ENCODE results near the gene RELB.
A peak's percentile ranks its signal among the peaks of the same experiment; 100 is the strongest.
"Not testable (repeated sequence)": the region's sequence is repeated elsewhere in the genome, so short reads cannot be mapped to it uniquely, and the experiment has no call there.

RELB gene

GRCh38 chr19:44993926-44994537 is 7.2 kb upstream of the RELB start:
- DNase-seq (ENCODE audit: insufficient read length, low spot score) = no peak
- no peak; the same call in 1 of the 2 replicates for TF ChIP-seq POLR2A (IDR thresholded peaks at IDR 0.05; ENCODE audit: low read depth, low read length)
- no peak for TF ChIP-seq POU2F2 (IDR thresholded peaks at IDR 0.05; ENCODE audit: low read depth, low read length)
- no peak for TF ChIP-seq TAF1 (IDR thresholded peaks at IDR 0.05; ENCODE audit: low read depth, low read length)
- TF ChIP-seq POLR2AphosphoS5 (IDR thresholded peaks at IDR 0.05; ENCODE audit: low read depth, low read length) = no peak
- no peak for TF ChIP-seq PAX5 (IDR thresholded peaks at IDR 0.05; ENCODE audit: insufficient read depth, low read length, severe bottlenecking)
- no peak for TF ChIP-seq SPI1 (IDR thresholded peaks at IDR 0.05; ENCODE audit: low read depth, low read length)
- no peak for FAIRE-seq

GRCh38 chr19:44998025-44998424 is 3.2 kb upstream of the RELB start:
- TF ChIP-seq PAX5 (IDR thresholded peaks at IDR 0.05; ENCODE audit: insufficient read depth, low read length, severe bottlenecking) = no peak
- TF ChIP-seq POLR2A (IDR thresholded peaks at IDR 0.05; ENCODE audit: low read depth, low read length) = no peak
- no peak for TF ChIP-seq SPI1 (IDR thresholded peaks at IDR 0.05; ENCODE audit: low read depth, low read length)
- TF ChIP-seq TAF1 (IDR thresholded peaks at IDR 0.05; ENCODE audit: low read depth, low read length) = no peak
- TF ChIP-seq POLR2AphosphoS5 (IDR thresholded peaks at IDR 0.05; ENCODE audit: low read depth, low read length) = no peak
- no peak for TF ChIP-seq POU2F2 (IDR thresholded peaks at IDR 0.05; ENCODE audit: low read depth, low read length)
- DNase-seq (ENCODE audit: insufficient read length, low spot score) (no peak), FAIRE-seq (peak; percentile 73)

GRCh38 chr19:44999131-44999925 is 1.9 kb upstream of the RELB start:
- FAIRE-seq = peak; percentile 51
- DNase-seq (ENCODE audit: insufficient read length, low spot score) = not testable (repeated sequence)

GRCh38 chr19:45000665-45001064 is 599 bp upstream of the RELB start:
- not testable (repeated sequence) for FAIRE-seq; DNase-seq (ENCODE audit: insufficient read length, low spot score)

- TF ChIP-seq SPI1 (IDR thresholded peaks at IDR 0.05; ENCODE audit: low read depth, low read length) (no peak), POLR2AphosphoS5 (IDR thresholded peaks at IDR 0.05; ENCODE audit: low read depth, low read length) (no peak), POU2F2 (IDR thresholded peaks at IDR 0.05; ENCODE audit: low read depth, low read length) (no peak), PAX5 (IDR thresholded peaks at IDR 0.05; ENCODE audit: insufficient read depth, low read length, severe bottlenecking) (no peak), POLR2A (IDR thresholded peaks at IDR 0.05; ENCODE audit: low read depth, low read length) (no peak), TAF1 (IDR thresholded peaks at IDR 0.05; ENCODE audit: low read depth, low read length) (no peak)
- FAIRE-seq (no peak), DNase-seq (ENCODE audit: insufficient read length, low spot score) (no peak)
Measured at GRCh38 chr19:45003485-45003884, 2.2 kb downstream of the RELB start.

- TF ChIP-seq POLR2A (IDR thresholded peaks at IDR 0.05; ENCODE audit: low read depth, low read length) = no peak
- TF ChIP-seq TAF1 (IDR thresholded peaks at IDR 0.05; ENCODE audit: low read depth, low read length) = no peak
- no peak for TF ChIP-seq POU2F2 (IDR thresholded peaks at IDR 0.05; ENCODE audit: low read depth, low read length)
- TF ChIP-seq SPI1 (IDR thresholded peaks at IDR 0.05; ENCODE audit: low read depth, low read length) = no peak
- no peak for TF ChIP-seq POLR2AphosphoS5 (IDR thresholded peaks at IDR 0.05; ENCODE audit: low read depth, low read length)
- TF ChIP-seq PAX5 (IDR thresholded peaks at IDR 0.05; ENCODE audit: insufficient read depth, low read length, severe bottlenecking) = no peak
Measured at GRCh38 chr19:45005787-45006186, 4.5 kb downstream of the RELB start.

GRCh38 chr19:45008552-45008951 is 7.3 kb downstream of the RELB start:
- FAIRE-seq = no peak
- DNase-seq (ENCODE audit: insufficient read length, low spot score) = no peak
- peak; percentile 18; the same call in 1 of the 2 replicates for TF ChIP-seq POLR2AphosphoS5 (IDR thresholded peaks at IDR 0.05; ENCODE audit: low read depth, low read length)
- TF ChIP-seq POLR2A (IDR thresholded peaks at IDR 0.05; ENCODE audit: low read depth, low read length) = no peak

More at GRCh38 chr19:45005787-45006186, 4.5 kb downstream of the RELB start:
- no peak for FAIRE-seq
- DNase-seq (ENCODE audit: insufficient read length, low spot score) = no peak

GRCh38 chr19:45009625-45010255 is 8.5 kb downstream of the RELB start:
- FAIRE-seq = no peak
- no peak for DNase-seq (ENCODE audit: insufficient read length, low spot score)
- TF ChIP-seq POU2F2 (IDR thresholded peaks at IDR 0.05; ENCODE audit: low read depth, low read length) (no peak), PAX5 (IDR thresholded peaks at IDR 0.05; ENCODE audit: insufficient read depth, low read length, severe bottlenecking) (no peak), POLR2AphosphoS5 (IDR thresholded peaks at IDR 0.05; ENCODE audit: low read depth, low read length) (no peak), POLR2A (IDR thresholded peaks at IDR 0.05; ENCODE audit: low read depth, low read length) (peak; percentile 43; the same call in 1 of the 2 replicates), SPI1 (IDR thresholded peaks at IDR 0.05; ENCODE audit: low read depth, low read length) (no peak), TAF1 (IDR thresholded peaks at IDR 0.05; ENCODE audit: low read depth, low read length) (no peak)

GRCh38 chr19:45010306-45010705 is 9.0 kb downstream of the RELB start:
- DNase-seq (ENCODE audit: insufficient read length, low spot score) = no peak
- FAIRE-seq = no peak
- TF ChIP-seq POLR2A (IDR thresholded peaks at IDR 0.05; ENCODE audit: low read depth, low read length) (no peak), PAX5 (IDR thresholded peaks at IDR 0.05; ENCODE audit: insufficient read depth, low read length, severe bottlenecking) (no peak)

GRCh38 chr19:45011959-45012358 is 10.7 kb downstream of the RELB start:
- no peak for DNase-seq (ENCODE audit: insufficient read length, low spot score)
- TF ChIP-seq POLR2A (IDR thresholded peaks at IDR 0.05; ENCODE audit: low read depth, low read length) (no peak), POU2F2 (IDR thresholded peaks at IDR 0.05; ENCODE audit: low read depth, low read length) (no peak), TAF1 (IDR thresholded peaks at IDR 0.05; ENCODE audit: low read depth, low read length) (no peak), PAX5 (IDR thresholded peaks at IDR 0.05; ENCODE audit: insufficient read depth, low read length, severe bottlenecking) (no peak), SPI1 (IDR thresholded peaks at IDR 0.05; ENCODE audit: low read depth, low read length) (no peak), POLR2AphosphoS5 (IDR thresholded peaks at IDR 0.05; ENCODE audit: low read depth, low read length) (no peak)
- FAIRE-seq = no peak
